IPS-18c (cell line): ENCODE results near the gene CALML5.

Source experiments
- H3K4me3 ChIP-seq: 2 replicates; pipeline ENCODE4 v1.7.0; 2013; ENCODE audit warnings: low read depth, mild to moderate bottlenecking, low read length, moderate library complexity; ENCODE audit not compliant: insufficient read depth
- H3K9me3 ChIP-seq: one replicate; pipeline ENCODE4 v1.6.1; 2013; ENCODE audit warnings: mild to moderate bottlenecking, low read length, moderate library complexity; ENCODE audit not compliant: control insufficient read depth, insufficient read depth

Gene CALML5

GRCh38 chr10:5524641-5525560 is 25.5 kb upstream of the CALML5 start, which contains the start of gene CALML3:
CALML3 (plus strand) TSS chr10:5524961; CDS start chr10:5525086, 125 bp downstream.
- Histone ChIP-seq H3K4me3 (no peak within 1 kb of the TSS), H3K9me3 (peaks cover 2% of the 10 kb centered on the region)

GRCh38 chr10:5523796-5524574 is 24.6 kb upstream of the CALML5 start:
- Histone ChIP-seq H3K9me3 (peaks cover 2% of the 10 kb centered on the region), H3K4me3 (no peak overlapping the region)

- H3K4me3 ChIP-seq, result no peak overlapping the region
- peaks cover 2% of the 10 kb centered on the region for H3K9me3 ChIP-seq
Measured at GRCh38 chr10:5522913-5523560, 23.7 kb upstream of the CALML5 start.

GRCh38 chr10:5519054-5519453 is 19.7 kb upstream of the CALML5 start:
- Histone ChIP-seq H3K4me3 (no peak overlapping the region), H3K9me3 (peaks cover 2% of the 10 kb centered on the region)

- no peak overlapping the region for H3K4me3 ChIP-seq
Measured at GRCh38 chr10:5518143-5518542, 18.8 kb upstream of the CALML5 start.

GRCh38 chr10:5517546-5517945 is 18.2 kb upstream of the CALML5 start:
- Histone ChIP-seq H3K9me3 (peaks cover 2% of the 10 kb centered on the region), H3K4me3 (no peak overlapping the region)

More at GRCh38 chr10:5518143-5518542, 18.8 kb upstream of the CALML5 start:
- peaks cover 2% of the 10 kb centered on the region for H3K9me3 ChIP-seq

- Histone ChIP-seq H3K9me3 (no peaks in the 10 kb centered on the region), H3K4me3 (no peak overlapping the region)
Measured at GRCh38 chr10:5515948-5516761, 16.8 kb upstream of the CALML5 start.

GRCh38 chr10:5514226-5514850 is 15.0 kb upstream of the CALML5 start:
- H3K9me3 ChIP-seq, result no peaks in the 10 kb centered on the region
- H3K4me3 ChIP-seq, result no peak overlapping the region

- Histone ChIP-seq H3K9me3 (no peaks in the 10 kb centered on the region), H3K4me3 (no peak overlapping the region)
Measured at GRCh38 chr10:5512881-5513612, 13.7 kb upstream of the CALML5 start.

GRCh38 chr10:5512331-5512730 is 13.0 kb upstream of the CALML5 start:
- no peaks in the 10 kb centered on the region for H3K9me3 ChIP-seq
- no peak overlapping the region for H3K4me3 ChIP-seq

- no peak overlapping the region for H3K4me3 ChIP-seq
- H3K9me3 ChIP-seq, result no peaks in the 10 kb centered on the region
Measured at GRCh38 chr10:5511885-5512280, 12.5 kb upstream of the CALML5 start.

GRCh38 chr10:5511231-5511884 is 12.0 kb upstream of the CALML5 start:
- H3K9me3 ChIP-seq, result no peaks in the 10 kb centered on the region
- H3K4me3 ChIP-seq, result no peak overlapping the region

GRCh38 chr10:5510281-5511072 is 11.1 kb upstream of the CALML5 start:
- Histone ChIP-seq H3K9me3 (no peaks in the 10 kb centered on the region), H3K4me3 (no peak overlapping the region)

GRCh38 chr10:5509691-5510090 is 10.3 kb upstream of the CALML5 start:
- H3K9me3 ChIP-seq, result no peaks in the 10 kb centered on the region
- H3K4me3 ChIP-seq, result no peak overlapping the region

- Histone ChIP-seq H3K9me3 (no peaks in the 10 kb centered on the region), H3K4me3 (no peak overlapping the region)
Measured at GRCh38 chr10:5509236-5509635, 9.9 kb upstream of the CALML5 start.
